ENCODE measurements around the gene TSPAN9. TPM values are rescaled to one million over a fixed set of nuclear protein-coding genes. Genes with fewer than 3 reads are reported as not detected.

The TSPAN9 gene
- total RNA-seq, 6 donors from 2014 or later: 25.2 to 62.9 (median 44.2) TPM

DNA sequence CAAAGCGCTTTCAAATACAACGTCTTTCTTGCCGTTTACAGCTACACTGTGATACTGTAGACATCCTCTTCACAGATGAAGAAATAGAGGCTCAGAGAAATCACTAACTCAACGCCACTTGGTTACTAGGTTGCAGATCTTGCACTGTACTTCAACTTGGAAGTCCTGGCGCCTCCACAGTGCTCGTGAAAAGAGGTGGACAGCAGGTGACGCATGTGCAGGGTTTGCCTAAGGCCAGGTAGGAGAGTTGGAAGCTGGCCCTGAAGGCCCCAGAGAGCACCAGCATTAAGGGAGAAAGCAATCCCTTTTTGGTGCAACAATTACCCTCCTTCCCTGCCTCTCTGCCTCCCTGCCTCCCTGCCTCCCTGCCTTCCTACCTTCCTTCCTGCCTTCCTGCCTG, 22.8 kb upstream of the TSPAN9 start:
- H3K4me3 ChIP-seq: no peak overlapping the region
- no peak overlapping the region for H3K27ac ChIP-seq
- no peaks in the 10 kb centered on the region for H3K9me3 ChIP-seq
- no peaks in the 10 kb centered on the region for H3K27me3 ChIP-seq
- ATAC-seq (ENCODE audit: low FRiP score in 2 of 2) (peak in 1 of 2 donors; percentile 58), DNase-seq (peak in 1 of 2 donors; percentile 45)
- peaks cover 0 to 5% (median 0%) of the 10 kb centered on the region in 4 donors for H3K4me1 ChIP-seq
- no peaks in the 10 kb centered on the region for H3K36me3 ChIP-seq
- TF ChIP-seq EP300 (IDR thresholded peaks at IDR 0.05) (no peak), POLR2AphosphoS5 (IDR thresholded peaks at IDR 0.05) (no peak), POLR2A (IDR thresholded peaks at IDR 0.05) (no peak)
- TF ChIP-seq, protein P1, sequence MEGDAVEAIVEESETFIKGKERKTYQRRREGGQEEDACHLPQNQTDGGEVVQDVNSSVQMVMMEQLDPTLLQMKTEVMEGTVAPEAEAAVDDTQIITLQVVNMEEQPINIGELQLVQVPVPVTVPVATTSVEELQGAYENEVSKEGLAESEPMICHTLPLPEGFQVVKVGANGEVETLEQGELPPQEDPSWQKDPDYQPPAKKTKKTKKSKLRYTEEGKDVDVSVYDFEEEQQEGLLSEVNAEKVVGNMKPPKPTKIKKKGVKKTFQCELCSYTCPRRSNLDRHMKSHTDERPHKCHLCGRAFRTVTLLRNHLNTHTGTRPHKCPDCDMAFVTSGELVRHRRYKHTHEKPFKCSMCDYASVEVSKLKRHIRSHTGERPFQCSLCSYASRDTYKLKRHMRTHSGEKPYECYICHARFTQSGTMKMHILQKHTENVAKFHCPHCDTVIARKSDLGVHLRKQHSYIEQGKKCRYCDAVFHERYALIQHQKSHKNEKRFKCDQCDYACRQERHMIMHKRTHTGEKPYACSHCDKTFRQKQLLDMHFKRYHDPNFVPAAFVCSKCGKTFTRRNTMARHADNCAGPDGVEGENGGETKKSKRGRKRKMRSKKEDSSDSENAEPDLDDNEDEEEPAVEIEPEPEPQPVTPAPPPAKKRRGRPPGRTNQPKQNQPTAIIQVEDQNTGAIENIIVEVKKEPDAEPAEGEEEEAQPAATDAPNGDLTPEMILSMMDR (IDR thresholded peaks at IDR 0.05): no peak
- WGBS, 2 donors: 76 to 80% methylated on average over 7 of the region's 7 CpGs

DNA sequence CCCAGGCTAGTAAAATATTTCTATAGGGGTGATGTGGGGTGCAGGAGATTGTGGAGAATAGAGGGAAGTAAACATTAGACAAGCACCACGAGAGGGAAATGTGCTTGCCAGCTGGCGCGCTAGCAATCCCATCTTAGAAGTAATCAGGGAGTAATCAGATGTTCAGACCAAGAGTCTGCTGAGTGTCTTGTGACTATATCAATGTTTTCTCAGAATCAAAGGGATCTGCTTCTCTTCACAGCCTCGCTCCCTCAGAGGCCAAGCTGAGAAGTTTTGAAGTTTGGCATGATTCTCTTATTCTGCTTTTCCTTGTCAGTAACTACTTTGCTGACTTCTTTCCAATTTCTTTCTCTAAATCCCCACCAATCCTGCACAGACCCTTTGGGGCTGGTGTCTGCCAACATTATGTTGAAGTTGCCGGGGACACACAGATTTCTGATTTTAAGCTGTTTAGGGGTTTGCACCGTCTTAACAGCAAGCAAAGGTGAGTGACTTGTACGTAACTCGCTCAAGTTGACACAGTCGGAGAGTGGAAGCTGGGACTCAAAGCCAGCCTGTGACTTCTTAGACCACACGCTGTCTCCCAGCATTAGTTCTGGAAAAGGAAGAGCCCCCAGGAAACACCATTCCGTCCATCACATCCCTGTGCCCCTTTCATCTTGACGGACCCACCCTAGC, 22.0 kb upstream of the TSPAN9 start:
- DNase-seq (no peak), ATAC-seq (ENCODE audit: low FRiP score in 2 of 2) (peak in 1 of 2 donors; percentile 45)
- H3K4me1 ChIP-seq: no peaks in the 10 kb centered on the region
- H3K27ac ChIP-seq: peak overlapping the region in 2 of 4 donors; percentile 4 to 6
- H3K9me3 ChIP-seq: no peaks in the 10 kb centered on the region
- no peak overlapping the region for H3K4me3 ChIP-seq
- 53 to 55% methylated on average over 12 of the region's 12 CpGs for WGBS, 2 donors
- no peaks in the 10 kb centered on the region for H3K36me3 ChIP-seq
- H3K27me3 ChIP-seq: no peaks in the 10 kb centered on the region
- TF ChIP-seq EP300 (IDR thresholded peaks at IDR 0.05) (no peak), POLR2AphosphoS5 (IDR thresholded peaks at IDR 0.05) (no peak)

DNA sequence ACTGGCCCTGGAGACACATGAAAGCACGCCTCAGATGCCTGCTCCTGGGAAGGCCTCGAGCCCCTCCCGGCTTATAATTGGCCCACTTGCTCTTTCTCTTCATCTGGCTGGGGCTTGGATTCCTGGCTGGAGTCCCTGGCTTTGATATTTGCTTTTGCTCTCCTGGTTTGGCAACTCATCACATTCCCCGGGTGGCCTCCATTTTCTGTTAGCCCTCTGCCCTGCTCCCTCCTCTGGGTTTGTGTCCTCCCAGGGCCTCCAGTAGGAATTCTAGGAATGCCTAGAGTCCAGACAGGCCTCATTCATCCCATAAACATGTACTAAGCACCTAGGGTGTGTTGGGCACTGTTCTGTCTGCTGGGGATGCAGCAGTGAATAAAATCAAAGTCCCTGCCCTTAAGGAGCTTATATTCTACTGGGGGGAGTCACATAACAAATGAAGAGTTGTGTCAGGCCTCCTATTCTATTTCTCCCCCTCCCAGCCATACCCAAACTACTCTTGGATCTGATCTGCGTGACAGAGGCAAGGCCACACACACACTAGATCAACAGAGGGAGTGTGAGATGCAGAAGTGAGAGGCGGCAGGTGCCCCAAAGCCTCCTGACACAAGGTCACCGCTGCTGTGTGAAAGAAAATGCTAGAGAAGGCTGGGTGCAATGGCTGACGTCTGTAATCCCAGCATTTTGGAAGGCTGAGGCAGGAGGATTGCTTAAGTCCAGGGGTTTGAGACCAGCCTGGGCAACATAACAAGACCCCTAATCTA, 21.3 kb upstream of the TSPAN9 start:
- ATAC-seq (ENCODE audit: low FRiP score in 2 of 2): peak in 1 of 2 donors; percentile 24
- H3K27ac ChIP-seq: peak overlapping the region in 2 of 4 donors; percentile 4 to 6
- WGBS, 2 donors: 67 to 74% methylated on average over 8 of the region's 8 CpGs

DNA sequence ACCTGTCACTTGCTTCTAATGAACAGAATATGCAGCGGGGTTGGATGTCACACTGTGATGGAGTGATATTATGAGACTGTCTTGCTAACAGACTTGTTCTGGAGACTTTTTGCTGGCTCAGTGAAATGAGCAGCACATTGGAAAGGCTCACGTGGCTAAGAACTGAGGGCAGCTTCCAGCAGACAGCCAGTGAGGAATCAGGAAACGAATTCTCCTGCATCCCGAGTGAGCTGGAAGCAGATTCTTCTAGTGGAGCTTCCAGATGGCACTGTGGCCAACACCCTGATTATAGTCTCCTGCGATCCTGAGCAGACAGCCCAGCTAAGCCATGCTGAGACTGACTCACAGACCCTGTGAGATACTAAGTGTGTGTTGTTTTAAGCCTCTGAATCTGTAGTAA, 16.1 kb upstream of the TSPAN9 start:
- H3K27ac ChIP-seq: no peak overlapping the region
- WGBS, 2 donors: 57 to 67% methylated on average over 4 to 5 of the region's 5 CpGs
- no peak for TF ChIP-seq POLR2AphosphoS5 (IDR thresholded peaks at IDR 0.05)
- TF ChIP-seq, protein P1 (IDR thresholded peaks at IDR 0.05): no peak
- TF ChIP-seq POLR2A (IDR thresholded peaks at IDR 0.05): no peak
- no peak for TF ChIP-seq EP300 (IDR thresholded peaks at IDR 0.05)
- DNase-seq (no peak), ATAC-seq (ENCODE audit: low FRiP score in 2 of 2) (peak in 1 of 2 donors; percentile 54)
- no peaks in the 10 kb centered on the region for H3K4me1 ChIP-seq
- H3K4me3 ChIP-seq: no peak overlapping the region
- H3K27me3 ChIP-seq: no peaks in the 10 kb centered on the region
- no peaks in the 10 kb centered on the region for H3K9me3 ChIP-seq
- H3K36me3 ChIP-seq: no peaks in the 10 kb centered on the region

More for the DNA sequence above, 21.3 kb upstream of the TSPAN9 start:
- H3K36me3 ChIP-seq: no peaks in the 10 kb centered on the region
- no peaks in the 10 kb centered on the region for H3K4me1 ChIP-seq
- no peak for TF ChIP-seq POLR2AphosphoS5 (IDR thresholded peaks at IDR 0.05)
- TF ChIP-seq, protein P1 (IDR thresholded peaks at IDR 0.05): no peak
- TF ChIP-seq POLR2A (IDR thresholded peaks at IDR 0.05): no peak
- TF ChIP-seq EP300 (IDR thresholded peaks at IDR 0.05): no peak
- H3K4me3 ChIP-seq: no peak overlapping the region
- H3K9me3 ChIP-seq: no peaks in the 10 kb centered on the region
- H3K27me3 ChIP-seq: no peaks in the 10 kb centered on the region
- no peak for DNase-seq

DNA sequence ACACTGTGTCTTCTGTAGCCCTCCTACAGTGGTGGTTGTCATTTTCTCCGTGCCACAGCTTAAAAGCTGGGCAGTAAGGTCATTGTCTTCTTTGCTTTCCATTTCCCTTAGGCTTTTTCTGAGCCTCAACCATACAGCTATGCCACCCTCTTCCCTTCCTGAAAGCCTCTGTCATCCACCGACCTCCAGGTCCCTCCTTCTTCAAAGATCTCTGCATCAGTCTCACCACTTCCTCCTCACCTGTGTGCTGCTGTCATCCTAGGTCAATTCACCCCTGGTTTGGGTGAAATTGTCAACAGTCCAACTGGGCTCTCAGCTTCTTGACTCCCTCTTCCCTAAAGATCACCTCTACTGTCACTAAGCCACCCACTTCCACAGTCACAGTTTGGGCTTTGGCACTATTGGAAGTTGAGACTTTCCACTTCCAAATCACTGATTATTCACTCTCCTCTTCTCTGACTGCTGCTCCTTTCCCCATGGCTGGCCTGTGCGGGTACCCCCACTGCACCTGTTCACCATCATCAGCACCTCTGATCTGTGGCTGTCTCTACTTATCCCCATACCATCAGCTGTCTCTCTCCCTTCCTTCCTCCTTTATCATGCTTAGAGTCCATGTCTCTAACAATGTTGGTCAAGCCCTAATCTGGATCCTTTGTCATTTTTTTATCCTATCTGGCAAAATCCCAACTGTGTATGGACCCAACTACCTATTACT, 15.5 kb upstream of the TSPAN9 start:
- H3K36me3 ChIP-seq: no peaks in the 10 kb centered on the region
- TF ChIP-seq POLR2AphosphoS5 (IDR thresholded peaks at IDR 0.05): no peak
- no peak for TF ChIP-seq EP300 (IDR thresholded peaks at IDR 0.05)
- TF ChIP-seq, protein P1 (IDR thresholded peaks at IDR 0.05): no peak
- TF ChIP-seq POLR2A (IDR thresholded peaks at IDR 0.05): no peak
- H3K4me3 ChIP-seq: no peak overlapping the region
- H3K9me3 ChIP-seq: no peaks in the 10 kb centered on the region
- no peaks in the 10 kb centered on the region for H3K27me3 ChIP-seq
- WGBS, 2 donors: 67 to 75% methylated on average over 3 of the region's 3 CpGs
- no peaks in the 10 kb centered on the region for H3K4me1 ChIP-seq
- DNase-seq (no peak), ATAC-seq (ENCODE audit: low FRiP score in 2 of 2) (no peak)
- no peak overlapping the region for H3K27ac ChIP-seq
